NCI-H146 treated with DMSO at 0.1 percent for 48 hours (cell line): ENCODE measurements around the gene USP17L12.
"Not testable (repeated sequence)": the region's sequence is repeated elsewhere in the genome, so short reads cannot be mapped to it uniquely, and the experiment has no call there.

Experiments used
- DNase-seq: peaks from one replicate; lab custom pipeline; 2025; ENCODE audit not compliant: unreplicated experiment; lab: John Stamatoyannopoulos, UW

Gene USP17L12, protein sequence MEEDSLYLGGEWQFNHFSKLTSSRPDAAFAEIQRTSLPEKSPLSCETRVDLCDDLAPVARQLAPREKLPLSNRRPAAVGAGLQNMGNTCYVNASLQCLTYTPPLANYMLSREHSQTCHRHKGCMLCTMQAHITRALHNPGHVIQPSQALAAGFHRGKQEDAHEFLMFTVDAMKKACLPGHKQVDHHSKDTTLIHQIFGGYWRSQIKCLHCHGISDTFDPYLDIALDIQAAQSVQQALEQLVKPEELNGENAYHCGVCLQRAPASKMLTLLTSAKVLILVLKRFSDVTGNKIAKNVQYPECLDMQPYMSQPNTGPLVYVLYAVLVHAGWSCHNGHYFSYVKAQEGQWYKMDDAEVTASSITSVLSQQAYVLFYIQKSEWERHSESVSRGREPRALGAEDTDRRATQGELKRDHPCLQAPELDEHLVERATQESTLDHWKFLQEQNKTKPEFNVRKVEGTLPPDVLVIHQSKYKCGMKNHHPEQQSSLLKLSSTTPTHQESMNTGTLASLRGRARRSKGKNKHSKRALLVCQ

DNA sequence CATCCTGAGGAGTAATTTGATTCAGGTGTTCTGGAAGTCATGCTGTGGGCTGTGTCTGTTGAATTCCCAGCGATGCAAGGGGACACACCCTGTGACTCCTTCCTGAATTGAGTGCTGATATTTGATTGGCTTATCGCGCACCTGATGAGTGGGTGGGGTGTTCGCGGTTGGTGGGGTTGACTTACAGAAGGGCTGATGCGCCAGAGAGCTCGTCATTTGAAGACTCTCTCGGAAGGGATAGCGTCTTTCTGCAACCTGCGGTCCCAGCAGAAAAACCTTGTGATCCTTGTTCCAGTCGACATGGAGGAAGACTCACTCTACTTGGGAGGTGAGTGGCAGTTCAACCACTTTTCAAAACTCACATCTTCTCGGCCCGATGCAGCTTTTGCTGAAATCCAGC lies at the start of gene USP17L12:
Gene USP17L12, plus strand, starts transcription at position 301 of the 400 bp plus-strand sequence. Its CDS starts 0 bp downstream, at position 301.
- not testable (repeated sequence) for DNase-seq

DNA sequence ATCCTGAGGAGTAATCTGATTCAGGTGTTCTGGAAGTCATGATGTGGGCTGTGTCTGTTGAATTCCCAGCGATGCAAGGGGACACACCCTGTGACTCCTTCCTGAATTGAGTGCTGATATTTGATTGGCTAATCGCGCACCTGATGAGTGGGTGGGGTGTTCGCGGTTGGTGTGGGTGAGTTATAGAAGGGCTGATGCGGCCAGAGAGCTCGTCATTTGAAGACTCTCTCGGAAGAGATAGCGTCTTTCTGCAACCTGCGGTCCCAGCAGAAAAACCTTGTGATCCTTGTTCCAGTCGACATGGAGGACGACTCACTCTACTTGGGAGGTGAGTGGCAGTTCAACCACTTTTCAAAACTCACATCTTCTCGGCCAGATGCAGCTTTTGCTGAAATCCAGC lies 9.6 kb upstream of the USP17L12 start, which contains the start of gene USP17L10:
Gene USP17L10, plus strand, starts transcription at position 301 of the 400 bp plus-strand sequence. Its CDS starts 0 bp downstream, at position 301.
- DNase-seq: not testable (repeated sequence)

DNA sequence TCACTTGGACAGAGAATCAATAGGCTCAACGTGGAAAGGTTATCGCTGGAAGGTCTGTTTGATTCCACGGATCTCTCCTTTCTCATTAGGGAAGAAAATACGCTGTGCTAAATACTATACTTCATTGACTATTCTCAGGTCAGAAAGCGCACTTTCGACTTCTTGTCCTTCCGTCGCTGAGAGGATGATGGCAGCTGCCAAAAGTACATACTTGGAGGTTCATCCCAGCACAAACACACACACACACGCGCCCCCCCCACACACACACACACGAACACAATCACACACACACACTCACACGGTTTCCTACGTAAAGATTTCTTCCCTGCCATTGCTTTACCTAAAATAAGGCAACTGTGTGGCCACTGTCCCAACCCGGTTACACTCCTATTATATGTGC lies 5.3 kb upstream of the USP17L12 start:
- not testable (repeated sequence) for DNase-seq

DNA sequence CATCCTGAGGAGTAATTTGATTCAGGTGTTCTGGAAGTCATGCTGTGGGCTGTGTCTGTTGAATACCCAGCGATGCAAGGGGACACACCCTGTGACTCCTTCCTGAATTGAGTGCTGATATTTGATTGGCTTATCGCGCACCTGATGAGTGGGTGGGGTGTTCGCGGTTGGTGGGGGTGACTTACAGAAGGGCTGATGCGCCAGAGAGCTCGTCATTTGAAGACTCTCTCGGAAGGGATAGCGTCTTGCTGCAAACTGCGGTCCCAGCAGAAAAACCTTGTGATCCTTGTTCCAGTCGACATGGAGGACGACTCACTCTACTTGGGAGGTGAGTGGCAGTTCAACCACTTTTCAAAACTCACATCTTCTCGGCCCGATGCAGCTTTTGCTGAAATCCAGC lies 4.8 kb upstream of the USP17L12 start, which contains the start of gene USP17L11:
Gene USP17L11, plus strand, starts transcription at position 301 of the 400 bp plus-strand sequence. Its CDS starts 0 bp downstream, at position 301.
- DNase-seq: not testable (repeated sequence)

DNA sequence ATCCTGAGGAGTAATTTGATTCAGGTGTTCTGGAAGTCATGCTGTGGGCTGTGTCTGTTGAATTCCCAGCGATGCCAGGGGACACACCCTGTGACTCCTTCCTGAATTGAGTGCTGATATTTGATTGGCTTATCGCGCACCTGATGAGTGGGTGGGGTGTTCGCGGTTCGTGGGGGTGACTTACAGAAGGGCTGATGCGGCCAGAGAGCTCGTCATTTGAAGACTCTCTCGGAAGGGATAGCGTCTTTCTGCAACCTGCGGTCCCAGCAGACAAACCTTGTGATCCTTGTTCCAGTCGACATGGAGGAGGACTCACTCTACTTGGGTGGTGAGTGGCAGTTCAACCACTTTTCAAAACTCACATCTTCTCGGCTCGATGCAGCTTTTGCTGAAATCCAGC lies 4.6 kb downstream of the USP17L12 start, which contains the start of gene USP17L13:
Gene USP17L13, plus strand, starts transcription at position 301 of the 400 bp plus-strand sequence. Its CDS starts 0 bp downstream, at position 301.
- not testable (repeated sequence) for DNase-seq

DNA sequence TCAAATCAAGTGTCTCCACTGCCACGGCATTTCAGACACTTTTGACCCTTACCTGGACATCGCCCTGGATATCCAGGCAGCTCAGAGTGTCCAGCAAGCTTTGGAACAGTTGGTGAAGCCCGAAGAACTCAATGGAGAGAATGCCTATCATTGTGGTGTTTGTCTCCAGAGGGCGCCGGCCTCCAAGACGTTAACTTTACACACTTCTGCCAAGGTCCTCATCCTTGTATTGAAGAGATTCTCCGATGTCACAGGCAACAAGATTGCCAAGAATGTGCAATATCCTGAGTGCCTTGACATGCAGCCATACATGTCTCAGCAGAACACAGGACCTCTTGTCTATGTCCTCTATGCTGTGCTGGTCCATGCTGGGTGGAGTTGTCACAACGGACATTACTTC lies 10.3 kb downstream of the USP17L12 start:
- not testable (repeated sequence) for DNase-seq

DNA sequence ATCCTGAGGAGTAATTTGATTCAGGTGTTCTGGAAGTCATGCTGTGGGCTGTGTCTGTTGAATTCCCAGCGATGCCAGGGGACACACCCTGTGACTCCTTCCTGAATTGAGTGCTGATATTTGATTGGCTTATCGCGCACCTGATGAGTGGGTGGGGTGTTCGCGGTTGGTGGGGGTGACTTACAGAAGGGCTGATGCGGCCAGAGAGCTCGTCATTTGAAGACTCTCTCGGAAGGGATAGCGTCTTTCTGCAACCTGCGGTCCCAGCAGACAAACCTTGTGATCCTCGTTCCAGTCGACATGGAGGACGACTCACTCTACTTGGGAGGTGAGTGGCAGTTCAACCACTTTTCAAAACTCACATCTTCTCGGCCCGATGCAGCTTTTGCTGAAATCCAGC lies 14.1 kb downstream of the USP17L12 start, which contains the start of gene USP17L15:
Gene USP17L15, plus strand, starts transcription at position 301 of the 400 bp plus-strand sequence. Its CDS starts 0 bp downstream, at position 301.
- not testable (repeated sequence) for DNase-seq

DNA sequence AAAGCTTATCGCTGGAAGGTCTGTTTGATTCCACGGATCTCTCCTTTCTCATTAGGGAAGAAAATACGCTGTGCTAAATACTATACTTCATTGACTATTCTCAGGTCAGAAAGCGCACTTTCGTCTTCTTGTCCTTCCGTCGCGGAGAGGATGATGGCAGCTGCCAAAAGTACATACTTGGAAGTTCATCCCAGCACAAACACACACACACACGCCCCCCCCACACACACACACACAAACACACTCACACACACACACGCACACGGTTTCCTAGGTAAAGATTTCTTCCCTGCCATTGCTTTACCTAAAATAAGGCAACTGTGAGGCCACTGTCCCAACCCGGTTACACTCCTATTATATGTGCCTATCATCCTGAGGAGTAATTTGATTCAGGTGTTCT lies 18.5 kb downstream of the USP17L12 start:
- DNase-seq: not testable (repeated sequence)

DNA sequence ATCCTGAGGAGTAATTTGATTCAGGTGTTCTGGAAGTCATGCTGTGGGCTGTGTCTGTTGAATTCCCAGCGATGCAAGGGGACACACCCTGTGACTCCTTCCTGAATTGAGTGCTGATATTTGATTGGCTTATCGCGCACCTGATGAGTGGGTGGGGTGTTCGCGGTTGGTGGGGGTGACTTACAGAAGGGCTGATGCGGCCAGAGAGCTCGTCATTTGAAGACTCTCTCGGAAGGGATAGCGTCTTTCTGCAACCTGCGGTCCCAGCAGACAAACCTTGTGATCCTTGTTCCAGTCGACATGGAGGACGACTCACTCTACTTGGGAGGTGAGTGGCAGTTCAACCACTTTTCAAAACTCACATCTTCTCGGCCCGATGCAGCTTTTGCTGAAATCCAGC lies 23.6 kb downstream of the USP17L12 start, which contains the start of gene USP17L17:
Gene USP17L17, plus strand, starts transcription at position 301 of the 400 bp plus-strand sequence. Its CDS starts 0 bp downstream, at position 301.
- DNase-seq: not testable (repeated sequence)

DNA sequence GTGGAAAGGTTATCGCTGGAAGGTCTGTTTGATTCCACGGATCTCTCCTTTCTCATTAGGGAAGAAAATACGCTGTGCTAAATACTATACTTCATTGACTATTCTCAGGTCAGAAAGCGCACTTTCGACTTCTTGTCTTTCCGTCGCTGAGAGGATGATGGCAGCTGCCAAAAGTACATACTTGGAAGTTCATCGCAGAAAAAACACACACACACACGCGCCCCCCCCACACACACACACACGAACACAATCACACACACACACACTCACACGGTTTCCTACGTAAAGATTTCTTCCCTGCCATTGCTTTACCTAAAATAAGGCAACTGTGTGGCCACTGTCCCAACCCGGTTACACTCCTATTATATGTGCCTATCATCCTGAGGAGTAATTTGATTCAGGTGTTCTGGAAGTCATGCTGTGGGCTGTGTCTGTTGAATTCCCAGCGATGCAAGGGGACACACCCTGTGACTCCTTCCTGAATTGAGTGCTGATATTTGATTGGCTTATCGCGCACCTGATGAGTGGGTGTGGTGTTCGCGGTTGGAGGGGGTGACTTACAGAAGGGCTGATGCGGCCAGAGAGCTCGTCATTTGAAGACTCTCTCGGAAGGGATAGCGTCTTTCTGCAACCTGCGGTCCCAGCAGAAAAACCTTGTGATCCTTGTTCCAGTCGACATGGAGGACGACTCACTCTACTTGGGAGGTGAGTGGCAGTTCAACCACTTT lies 28.2 kb downstream of the USP17L12 start, which contains the start of gene USP17L18:
Gene USP17L18, plus strand, starts transcription at position 678 of the 728 bp plus-strand sequence. Its CDS starts 0 bp downstream, at position 678.
- DNase-seq: not testable (repeated sequence)

DNA sequence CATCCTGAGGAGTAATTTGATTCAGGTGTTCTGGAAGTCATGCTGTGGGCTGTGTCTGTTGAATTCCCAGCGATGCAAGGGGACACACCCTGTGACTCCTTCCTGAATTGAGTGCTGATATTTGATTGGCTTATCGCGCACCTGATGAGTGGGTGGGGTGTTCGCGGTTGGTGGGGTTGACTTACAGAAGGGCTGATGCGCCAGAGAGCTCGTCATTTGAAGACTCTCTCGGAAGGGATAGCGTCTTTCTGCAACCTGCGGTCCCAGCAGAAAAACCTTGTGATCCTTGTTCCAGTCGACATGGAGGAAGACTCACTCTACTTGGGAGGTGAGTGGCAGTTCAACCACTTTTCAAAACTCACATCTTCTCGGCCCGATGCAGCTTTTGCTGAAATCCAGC lies 33.1 kb downstream of the USP17L12 start, which contains the start of gene USP17L19:
Gene USP17L19, plus strand, starts transcription at position 301 of the 400 bp plus-strand sequence. Its CDS starts 0 bp downstream, at position 301.
- DNase-seq: not testable (repeated sequence)

DNA sequence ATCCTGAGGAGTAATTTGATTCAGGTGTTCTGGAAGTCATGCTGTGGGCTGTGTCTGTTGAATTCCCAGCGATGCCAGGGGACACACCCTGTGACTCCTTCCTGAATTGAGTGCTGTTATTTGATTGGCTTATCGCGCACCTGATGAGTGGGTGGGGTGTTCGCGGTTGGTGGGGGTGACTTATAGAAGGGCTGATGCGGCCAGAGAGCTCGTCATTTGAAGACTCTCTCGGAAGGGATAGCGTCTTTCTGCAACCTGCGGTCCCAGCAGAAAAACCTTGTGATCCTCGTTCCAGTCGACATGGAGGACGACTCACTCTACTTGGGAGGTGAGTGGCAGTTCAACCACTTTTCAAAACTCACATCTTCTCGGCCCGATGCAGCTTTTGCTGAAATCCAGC lies 37.9 kb downstream of the USP17L12 start, which contains the start of gene USP17L20:
Gene USP17L20, plus strand, starts transcription at position 301 of the 400 bp plus-strand sequence. Its CDS starts 0 bp downstream, at position 301.
- not testable (repeated sequence) for DNase-seq

DNA sequence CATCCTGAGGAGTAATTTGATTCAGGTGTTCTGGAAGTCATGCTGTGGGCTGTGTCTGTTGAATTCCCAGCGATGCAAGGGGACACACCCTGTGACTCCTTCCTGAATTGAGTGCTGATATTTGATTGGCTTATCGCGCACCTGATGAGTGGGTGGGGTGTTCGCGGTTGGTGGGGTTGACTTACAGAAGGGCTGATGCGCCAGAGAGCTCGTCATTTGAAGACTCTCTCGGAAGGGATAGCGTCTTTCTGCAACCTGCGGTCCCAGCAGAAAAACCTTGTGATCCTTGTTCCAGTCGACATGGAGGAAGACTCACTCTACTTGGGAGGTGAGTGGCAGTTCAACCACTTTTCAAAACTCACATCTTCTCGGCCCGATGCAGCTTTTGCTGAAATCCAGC lies 42.6 kb downstream of the USP17L12 start, which contains the start of gene USP17L21:
Gene USP17L21, plus strand, starts transcription at position 301 of the 400 bp plus-strand sequence. Its CDS starts 0 bp downstream, at position 301.
- DNase-seq: not testable (repeated sequence)

DNA sequence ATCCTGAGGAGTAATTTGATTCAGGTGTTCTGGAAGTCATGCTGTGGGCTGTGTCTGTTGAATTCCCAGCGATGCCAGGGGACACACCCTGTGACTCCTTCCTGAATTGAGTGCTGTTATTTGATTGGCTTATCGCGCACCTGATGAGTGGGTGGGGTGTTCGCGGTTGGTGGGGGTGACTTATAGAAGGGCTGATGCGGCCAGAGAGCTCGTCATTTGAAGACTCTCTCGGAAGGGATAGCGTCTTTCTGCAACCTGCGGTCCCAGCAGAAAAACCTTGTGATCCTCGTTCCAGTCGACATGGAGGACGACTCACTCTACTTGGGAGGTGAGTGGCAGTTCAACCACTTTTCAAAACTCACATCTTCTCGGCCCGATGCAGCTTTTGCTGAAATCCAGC lies 47.4 kb downstream of the USP17L12 start, which contains the start of gene USP17L22:
Gene USP17L22, plus strand, starts transcription at position 301 of the 400 bp plus-strand sequence. Its CDS starts 0 bp downstream, at position 301.
- not testable (repeated sequence) for DNase-seq
